Measurements from ENCODE around the gene EEF1AKMT3.

EEF1AKMT3 gene

DNA sequence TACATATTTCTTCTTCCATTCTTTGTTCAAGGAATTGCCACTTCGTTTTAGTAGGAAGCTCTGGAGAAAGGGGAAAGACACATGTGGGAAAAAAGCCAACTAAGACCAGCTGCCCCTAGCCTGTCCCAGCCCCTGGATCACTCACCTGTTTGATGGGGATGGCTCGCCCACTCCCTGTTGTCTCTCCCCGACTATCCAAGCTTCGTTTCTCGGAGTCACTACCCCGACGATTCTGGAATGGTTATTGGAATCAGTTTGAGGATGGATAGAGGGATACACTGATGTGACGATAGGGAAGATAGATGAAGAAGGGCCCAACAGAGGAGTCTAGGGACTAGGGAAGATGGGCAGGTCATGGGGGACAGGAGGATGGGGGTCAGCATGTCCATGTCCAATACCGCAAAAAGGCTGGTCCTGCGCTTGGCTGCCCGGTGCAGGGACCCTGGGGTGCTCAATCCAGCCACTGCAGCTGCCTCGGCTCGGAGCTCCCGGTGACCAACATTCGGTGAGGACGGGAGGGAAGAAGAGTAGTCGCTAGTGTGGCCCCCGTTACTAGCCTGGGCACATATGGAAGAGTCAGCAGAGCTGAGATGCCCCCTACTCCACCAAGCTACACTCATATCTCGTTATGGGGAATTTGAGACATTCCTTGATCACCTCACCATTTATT lies 40.9 kb upstream of the EEF1AKMT3 start:
- H3K4me3 ChIP-seq (replicated peaks; ENCODE audit: low read depth, low read length): no peak overlapping the region
- TF ChIP-seq, protein P1, sequence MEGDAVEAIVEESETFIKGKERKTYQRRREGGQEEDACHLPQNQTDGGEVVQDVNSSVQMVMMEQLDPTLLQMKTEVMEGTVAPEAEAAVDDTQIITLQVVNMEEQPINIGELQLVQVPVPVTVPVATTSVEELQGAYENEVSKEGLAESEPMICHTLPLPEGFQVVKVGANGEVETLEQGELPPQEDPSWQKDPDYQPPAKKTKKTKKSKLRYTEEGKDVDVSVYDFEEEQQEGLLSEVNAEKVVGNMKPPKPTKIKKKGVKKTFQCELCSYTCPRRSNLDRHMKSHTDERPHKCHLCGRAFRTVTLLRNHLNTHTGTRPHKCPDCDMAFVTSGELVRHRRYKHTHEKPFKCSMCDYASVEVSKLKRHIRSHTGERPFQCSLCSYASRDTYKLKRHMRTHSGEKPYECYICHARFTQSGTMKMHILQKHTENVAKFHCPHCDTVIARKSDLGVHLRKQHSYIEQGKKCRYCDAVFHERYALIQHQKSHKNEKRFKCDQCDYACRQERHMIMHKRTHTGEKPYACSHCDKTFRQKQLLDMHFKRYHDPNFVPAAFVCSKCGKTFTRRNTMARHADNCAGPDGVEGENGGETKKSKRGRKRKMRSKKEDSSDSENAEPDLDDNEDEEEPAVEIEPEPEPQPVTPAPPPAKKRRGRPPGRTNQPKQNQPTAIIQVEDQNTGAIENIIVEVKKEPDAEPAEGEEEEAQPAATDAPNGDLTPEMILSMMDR (IDR thresholded peaks at IDR 0.05; ENCODE audit: low read depth, low read length, missing control alignments): no peak
- no peak for DNase-seq (ENCODE audit: extremely low read depth, low read depth)

DNA sequence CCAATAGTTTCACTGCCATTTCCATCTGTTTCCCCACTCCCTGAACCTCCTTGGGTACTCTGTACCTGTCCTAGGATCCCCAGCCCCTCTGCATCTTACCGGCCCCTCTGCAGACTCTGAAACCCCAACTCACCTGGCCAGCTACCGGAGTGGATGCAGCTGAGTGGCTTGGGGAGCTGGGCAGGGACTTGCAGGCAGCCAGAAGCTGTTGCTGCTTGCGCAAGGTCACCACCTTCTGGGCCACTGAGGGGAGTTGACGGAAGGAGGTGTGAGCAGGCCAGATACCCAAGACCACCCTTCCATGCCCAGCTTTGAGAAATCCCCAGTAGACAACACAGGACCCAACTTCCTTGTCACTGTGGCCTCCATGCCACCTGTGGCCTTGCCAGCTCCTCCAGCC lies 40.1 kb upstream of the EEF1AKMT3 start:
- TF ChIP-seq, protein P1 (IDR thresholded peaks at IDR 0.05; ENCODE audit: low read depth, low read length, missing control alignments): no peak
- no peak overlapping the region for H3K4me3 ChIP-seq (replicated peaks; ENCODE audit: low read depth, low read length)
- no peak for DNase-seq (ENCODE audit: extremely low read depth, low read depth)

DNA sequence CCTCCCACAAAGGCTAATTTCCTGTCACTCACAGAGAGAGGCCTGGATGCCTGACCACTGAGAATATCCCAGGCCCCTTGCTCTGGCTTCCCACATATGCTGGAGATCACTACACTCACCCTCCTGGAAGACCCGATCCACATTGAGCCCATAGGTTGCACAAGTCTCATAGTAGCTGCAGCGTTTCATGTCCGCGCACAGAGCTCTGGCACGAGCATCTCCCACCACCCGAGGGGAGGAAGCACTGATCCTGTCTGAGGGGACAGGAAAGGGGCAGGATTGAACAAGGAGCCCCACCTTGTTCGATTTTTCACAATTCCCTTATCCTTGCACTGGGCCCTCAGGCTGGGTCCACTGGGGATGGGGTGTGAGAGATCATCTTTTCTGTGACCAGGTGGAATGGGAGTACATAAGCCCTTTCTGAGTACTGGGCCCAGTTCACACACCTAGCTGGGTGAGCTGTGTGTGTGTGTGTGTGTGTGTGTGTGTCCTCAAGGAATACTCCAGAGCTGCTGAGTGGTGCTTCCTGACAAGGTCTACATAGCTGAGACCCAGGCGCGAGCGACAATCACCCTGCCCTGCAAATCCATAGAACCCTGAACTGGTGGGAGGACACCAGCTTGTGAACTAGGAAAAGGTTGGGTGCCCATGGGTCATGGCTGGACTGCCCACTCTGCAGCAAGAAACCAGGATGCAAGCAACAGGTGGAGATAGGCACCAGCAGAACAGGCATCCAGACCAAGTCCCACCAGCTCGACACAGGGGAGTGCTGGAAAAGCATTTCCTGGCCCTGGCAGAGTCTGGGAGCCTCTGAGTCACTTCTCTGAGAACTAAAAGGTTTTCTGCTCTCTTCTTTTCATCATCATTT lies 39.5 kb upstream of the EEF1AKMT3 start:
- no peak for DNase-seq (ENCODE audit: extremely low read depth, low read depth)
- no peak overlapping the region for H3K4me3 ChIP-seq (replicated peaks; ENCODE audit: low read depth, low read length)
- TF ChIP-seq, protein P1 (IDR thresholded peaks at IDR 0.05; ENCODE audit: low read depth, low read length, missing control alignments): no peak

DNA sequence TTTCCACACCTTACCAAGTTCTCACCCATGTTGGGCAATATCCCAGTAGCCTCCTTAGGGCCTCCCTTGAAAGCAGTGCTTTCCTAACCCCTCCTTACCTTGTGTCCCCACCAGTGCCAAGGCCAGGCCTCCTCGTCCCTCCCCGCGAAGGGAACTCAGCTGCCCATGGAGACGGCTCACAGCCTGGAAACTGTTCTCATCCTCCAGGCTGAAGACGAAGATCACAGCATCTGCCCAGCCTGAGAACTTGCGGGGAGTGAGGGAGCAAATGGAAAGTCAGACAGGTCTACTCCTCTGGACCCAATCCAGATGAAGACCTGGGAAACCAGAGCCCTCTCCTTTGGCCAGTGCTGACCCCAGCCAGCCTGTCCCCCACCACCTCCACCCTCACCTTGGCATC lies 38.5 kb upstream of the EEF1AKMT3 start:
- no peak for DNase-seq (ENCODE audit: extremely low read depth, low read depth)
- TF ChIP-seq, protein P1 (IDR thresholded peaks at IDR 0.05; ENCODE audit: low read depth, low read length, missing control alignments): no peak
- H3K4me3 ChIP-seq (replicated peaks; ENCODE audit: low read depth, low read length): no peak overlapping the region

DNA sequence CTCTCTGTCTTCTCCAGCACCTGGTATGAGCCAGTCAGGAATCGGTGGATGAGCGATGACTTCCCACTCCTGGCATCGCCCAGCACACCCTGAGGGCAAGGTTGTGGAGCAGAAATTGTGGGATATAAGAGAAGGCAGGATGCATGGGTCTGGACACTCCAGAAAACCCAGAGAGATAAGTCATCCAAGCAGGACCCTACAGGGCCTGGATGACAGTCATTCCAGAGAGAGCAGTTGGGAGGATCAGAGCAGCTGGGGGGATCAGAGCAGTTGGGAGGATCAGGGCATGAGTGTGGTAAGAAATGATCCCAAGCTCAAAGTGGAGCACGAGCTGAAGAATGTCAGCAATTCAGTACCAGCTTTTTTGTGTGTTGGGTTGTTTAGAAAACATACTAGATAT lies 37.8 kb upstream of the EEF1AKMT3 start:
- H3K4me3 ChIP-seq (replicated peaks; ENCODE audit: low read depth, low read length): no peak overlapping the region
- TF ChIP-seq, protein P1 (IDR thresholded peaks at IDR 0.05; ENCODE audit: low read depth, low read length, missing control alignments): no peak
- DNase-seq (ENCODE audit: extremely low read depth, low read depth): no peak

DNA sequence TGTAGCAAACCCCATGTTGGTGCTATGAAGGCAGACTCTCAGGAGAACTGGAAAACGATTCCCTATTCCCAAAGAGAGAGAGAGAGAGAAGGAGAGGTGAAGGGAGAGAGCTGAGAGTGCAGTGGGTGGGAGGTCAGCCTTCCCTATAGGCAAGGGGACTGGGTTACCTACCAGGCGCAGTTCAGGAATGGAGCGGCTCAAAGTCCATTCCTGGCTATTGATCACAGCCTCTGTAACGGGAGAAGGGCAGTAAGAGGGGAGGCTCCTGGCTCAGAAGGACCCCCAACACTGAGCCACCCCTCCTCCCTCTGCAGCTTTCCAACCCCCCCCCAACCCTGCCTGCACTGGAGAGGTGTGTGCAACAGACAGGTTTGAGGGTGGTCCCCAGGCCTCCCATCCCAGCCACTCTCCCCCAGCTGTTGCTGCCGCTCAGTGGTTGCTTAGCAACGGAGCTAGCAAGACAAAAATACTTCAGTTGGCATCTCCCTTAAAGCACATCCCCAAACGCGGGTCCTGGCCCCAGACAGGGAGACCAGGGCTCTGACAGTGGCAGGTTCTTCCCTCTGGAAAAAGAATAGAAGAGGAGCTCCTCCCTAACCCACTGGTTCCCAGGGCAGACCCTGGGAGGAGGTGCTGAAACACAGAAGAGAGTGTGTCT lies 37.1 kb upstream of the EEF1AKMT3 start:
- no peak for DNase-seq (ENCODE audit: extremely low read depth, low read depth)
- TF ChIP-seq, protein P1 (IDR thresholded peaks at IDR 0.05; ENCODE audit: low read depth, low read length, missing control alignments): no peak
- no peak overlapping the region for H3K4me3 ChIP-seq (replicated peaks; ENCODE audit: low read depth, low read length)

All from HFF-Myc (cell line).